ENCODE measurements around the gene IL3. TPM values are rescaled to one million over a fixed set of nuclear protein-coding genes. Genes with fewer than 3 reads are reported as not detected.

Gene IL3
- total and polyA plus RNA-seq, 2 experiments from 2014 or later: 0.37 TPM; not detected in 1

DNA sequence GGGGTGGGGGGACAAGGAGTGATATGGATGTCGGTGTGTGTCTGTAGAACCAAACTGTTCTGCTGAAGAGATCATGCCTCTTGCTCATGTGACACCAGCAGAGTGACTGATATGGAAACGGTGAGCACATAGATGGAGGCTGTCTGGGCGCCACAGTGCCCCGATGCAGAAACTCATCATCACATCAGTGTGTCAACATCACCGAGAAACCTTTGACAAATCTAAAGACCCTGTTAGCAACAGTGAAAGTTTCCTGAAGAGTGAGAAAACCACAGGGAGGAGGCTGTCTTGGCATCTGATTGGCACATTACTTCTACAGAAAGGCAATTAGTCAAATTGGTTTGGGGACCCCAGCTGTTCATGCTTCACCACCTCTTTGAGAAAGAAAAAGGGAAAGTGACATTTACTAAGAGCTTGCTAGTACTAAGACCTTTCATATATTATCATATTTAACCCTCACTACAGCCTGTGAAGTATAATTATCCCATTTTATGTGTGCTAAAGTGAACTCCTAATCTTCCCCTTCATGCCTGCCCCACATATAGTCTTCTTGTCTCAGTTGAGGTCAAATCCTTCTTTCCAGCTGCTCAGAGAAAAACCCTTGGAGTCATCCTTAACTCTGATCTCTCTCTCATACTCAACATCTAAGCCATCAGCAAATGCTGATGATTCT, 38.8 kb downstream of the IL3 start:
- Histone ChIP-seq H2AFZ (no peak overlapping the region), H3K9me2 (replicated peaks; ENCODE audit: insufficient read depth) (no peaks in the 10 kb centered on the region), H3K79me2 (no peaks in the 10 kb centered on the region), H4K20me1 (ENCODE audit: insufficient read depth, poor library complexity, severe bottlenecking) (no peaks in the 10 kb centered on the region), H3K27ac (no peak overlapping the region), H3K4me2 (no peak overlapping the region), H3K4me1 (ENCODE audit: insufficient read depth) (no peaks in the 10 kb centered on the region), H3K9me3 (ENCODE audit: low read depth) (no peaks in the 10 kb centered on the region), H3K27me3 (no peaks in the 10 kb centered on the region), H3K4me3 (no peak overlapping the region), H3K36me3 (replicated peaks; ENCODE audit: insufficient read depth, low read depth) (no peaks in the 10 kb centered on the region)
- TF ChIP-seq, protein P1, sequence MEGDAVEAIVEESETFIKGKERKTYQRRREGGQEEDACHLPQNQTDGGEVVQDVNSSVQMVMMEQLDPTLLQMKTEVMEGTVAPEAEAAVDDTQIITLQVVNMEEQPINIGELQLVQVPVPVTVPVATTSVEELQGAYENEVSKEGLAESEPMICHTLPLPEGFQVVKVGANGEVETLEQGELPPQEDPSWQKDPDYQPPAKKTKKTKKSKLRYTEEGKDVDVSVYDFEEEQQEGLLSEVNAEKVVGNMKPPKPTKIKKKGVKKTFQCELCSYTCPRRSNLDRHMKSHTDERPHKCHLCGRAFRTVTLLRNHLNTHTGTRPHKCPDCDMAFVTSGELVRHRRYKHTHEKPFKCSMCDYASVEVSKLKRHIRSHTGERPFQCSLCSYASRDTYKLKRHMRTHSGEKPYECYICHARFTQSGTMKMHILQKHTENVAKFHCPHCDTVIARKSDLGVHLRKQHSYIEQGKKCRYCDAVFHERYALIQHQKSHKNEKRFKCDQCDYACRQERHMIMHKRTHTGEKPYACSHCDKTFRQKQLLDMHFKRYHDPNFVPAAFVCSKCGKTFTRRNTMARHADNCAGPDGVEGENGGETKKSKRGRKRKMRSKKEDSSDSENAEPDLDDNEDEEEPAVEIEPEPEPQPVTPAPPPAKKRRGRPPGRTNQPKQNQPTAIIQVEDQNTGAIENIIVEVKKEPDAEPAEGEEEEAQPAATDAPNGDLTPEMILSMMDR (IDR thresholded peaks at IDR 0.05; ENCODE audit: poor library complexity): no peak
- TF ChIP-seq EZH2 (IDR thresholded peaks at IDR 0.05; ENCODE audit: borderline replicate concordance) (no peak), EZH2phosphoT487 (IDR thresholded peaks at IDR 0.05; ENCODE audit: low read depth, severe bottlenecking, unreplicated experiment) (no peak)
- 80% methylated on average over 5 of the region's 5 CpGs for WGBS (ENCODE audit: low lambda C conversion rate, missing lambda C conversion rate)
- no peak for DNase-seq (ENCODE audit: low spot score)

DNA sequence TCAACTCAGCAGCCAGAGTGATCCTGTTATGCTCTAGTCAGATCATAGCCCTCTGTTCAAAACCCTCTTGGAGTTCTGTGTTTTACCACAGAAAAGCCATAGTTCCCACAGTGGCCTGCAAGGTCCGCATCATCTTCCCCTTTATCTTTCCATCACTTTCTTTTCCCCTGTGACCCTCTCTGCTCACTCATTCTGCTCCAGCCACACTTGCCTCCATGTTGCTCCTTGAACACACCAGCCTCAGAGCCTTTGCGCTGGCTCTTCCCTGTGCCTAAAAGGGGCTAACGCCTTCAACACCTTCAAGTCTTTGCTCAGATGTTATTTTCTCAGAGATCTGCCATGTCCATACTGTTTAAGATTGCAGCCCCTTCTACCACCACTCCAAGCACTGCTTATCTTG, 39.5 kb downstream of the IL3 start:
- H3K79me2 ChIP-seq: no peaks in the 10 kb centered on the region
- no peak overlapping the region for H2AFZ ChIP-seq
- H3K36me3 ChIP-seq (replicated peaks; ENCODE audit: insufficient read depth, low read depth): no peaks in the 10 kb centered on the region
- TF ChIP-seq EZH2phosphoT487 (IDR thresholded peaks at IDR 0.05; ENCODE audit: low read depth, severe bottlenecking, unreplicated experiment): no peak
- no peak for TF ChIP-seq EZH2 (IDR thresholded peaks at IDR 0.05; ENCODE audit: borderline replicate concordance)
- TF ChIP-seq, protein P1 (IDR thresholded peaks at IDR 0.05; ENCODE audit: poor library complexity): no peak
- no peak overlapping the region for H3K27ac ChIP-seq
- no peaks in the 10 kb centered on the region for H3K27me3 ChIP-seq
- no peak for DNase-seq (ENCODE audit: low spot score)
- H3K4me1 ChIP-seq (ENCODE audit: insufficient read depth): no peaks in the 10 kb centered on the region
- no peak overlapping the region for H3K4me2 ChIP-seq
- H3K9me3 ChIP-seq (ENCODE audit: low read depth): no peaks in the 10 kb centered on the region
- no peak overlapping the region for H3K4me3 ChIP-seq
- H3K9me2 ChIP-seq (replicated peaks; ENCODE audit: insufficient read depth): no peaks in the 10 kb centered on the region
- no peaks in the 10 kb centered on the region for H4K20me1 ChIP-seq (ENCODE audit: insufficient read depth, poor library complexity, severe bottlenecking)
- WGBS (ENCODE audit: low lambda C conversion rate, missing lambda C conversion rate): 96% methylated on average over 3 of the region's 3 CpGs

DNA sequence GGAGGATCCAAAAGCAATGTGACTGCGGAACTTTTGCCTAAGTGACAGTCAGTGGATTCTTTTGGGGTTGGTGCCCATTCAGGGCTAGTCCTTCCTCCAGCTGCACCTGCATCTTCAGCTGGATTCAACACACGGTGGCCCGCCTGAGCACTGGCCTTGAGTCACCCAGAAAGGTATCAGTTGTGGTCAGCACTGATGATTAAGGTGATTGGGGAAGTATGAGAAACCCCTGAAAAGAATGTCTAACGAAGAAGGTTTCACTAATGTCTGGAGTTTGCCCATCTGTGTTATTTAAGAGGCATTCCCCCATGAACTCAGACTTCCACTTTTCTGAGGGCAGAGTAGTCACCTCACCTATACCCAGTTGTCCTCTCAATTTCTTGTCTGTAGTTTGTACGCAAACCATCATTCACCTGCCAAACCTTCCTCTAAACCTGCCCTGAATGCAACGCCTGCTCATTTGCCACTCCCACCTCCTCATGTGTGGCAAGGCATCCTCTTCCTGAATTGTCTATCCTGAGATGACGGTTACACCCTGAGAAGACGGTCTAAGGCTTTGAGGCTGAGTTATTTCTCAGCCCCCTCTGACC, 40.3 kb downstream of the IL3 start:
- no peaks in the 10 kb centered on the region for H3K36me3 ChIP-seq (replicated peaks; ENCODE audit: insufficient read depth, low read depth)
- no peaks in the 10 kb centered on the region for H3K9me2 ChIP-seq (replicated peaks; ENCODE audit: insufficient read depth)
- WGBS (ENCODE audit: low lambda C conversion rate, missing lambda C conversion rate): 92% methylated on average over 8 of the region's 8 CpGs
- TF ChIP-seq, protein P1 (IDR thresholded peaks at IDR 0.05; ENCODE audit: poor library complexity): no peak
- no peak for TF ChIP-seq EZH2 (IDR thresholded peaks at IDR 0.05; ENCODE audit: borderline replicate concordance)
- no peak for TF ChIP-seq EZH2phosphoT487 (IDR thresholded peaks at IDR 0.05; ENCODE audit: low read depth, severe bottlenecking, unreplicated experiment)
- no peaks in the 10 kb centered on the region for H4K20me1 ChIP-seq (ENCODE audit: insufficient read depth, poor library complexity, severe bottlenecking)
- no peak overlapping the region for H3K4me3 ChIP-seq
- no peaks in the 10 kb centered on the region for H3K4me1 ChIP-seq (ENCODE audit: insufficient read depth)
- H3K9me3 ChIP-seq (ENCODE audit: low read depth): no peaks in the 10 kb centered on the region
- H2AFZ ChIP-seq: no peak overlapping the region
- no peak overlapping the region for H3K27ac ChIP-seq
- H3K27me3 ChIP-seq: no peaks in the 10 kb centered on the region
- H3K4me2 ChIP-seq: no peak overlapping the region
- DNase-seq (ENCODE audit: low spot score): no peak
- H3K79me2 ChIP-seq: no peaks in the 10 kb centered on the region

Measured in hepatocyte (in vitro differentiated cells).